C4-2B (cell line): Measurements from ENCODE around the gene RTN4.
"Not testable (repeated sequence)": the region's sequence is repeated elsewhere in the genome, so short reads cannot be mapped to it uniquely, and the experiment has no call there.

Experiments
- H3K27ac ChIP-seq: fragments of 450-650 bp; 2 replicates; pipeline ENCODE4 v1.5.1; 2017
- CTCF ChIP-seq: fragments of 450-650 bp; conservative IDR thresholded peaks from 2 replicates; pipeline ENCODE4 v1.5.1; 2017; ENCODE audit warnings: mild to moderate bottlenecking
- ZFX ChIP-seq: fragments of 450-650 bp; IDR thresholded peaks from 2 replicates; pipeline ENCODE4 v1.6.1; 2017

Gene RTN4

GRCh38 chr2:55084641-55085040 lies 34.4 kb upstream of the RTN4 start:
- no peak overlapping the region for H3K27ac ChIP-seq
- no peak for TF ChIP-seq CTCF
- TF ChIP-seq ZFX: no peak

GRCh38 chr2:55080204-55080738 lies 30.0 kb upstream of the RTN4 start:
- no peak overlapping the region for H3K27ac ChIP-seq
- no peak; the same call in 1 of the 2 replicates for TF ChIP-seq CTCF
- TF ChIP-seq ZFX: no peak

- TF ChIP-seq CTCF (no peak), ZFX (no peak)
- H3K27ac ChIP-seq: no peak overlapping the region
Observed at GRCh38 chr2:55078956-55079355, 28.7 kb upstream of the RTN4 start.

- no peak overlapping the region for H3K27ac ChIP-seq
Observed at GRCh38 chr2:55076721-55077120, 26.5 kb upstream of the RTN4 start.

GRCh38 chr2:55076019-55076418 lies 25.8 kb upstream of the RTN4 start:
- H3K27ac ChIP-seq: not testable (repeated sequence)

More at GRCh38 chr2:55076721-55077120, 26.5 kb upstream of the RTN4 start:
- TF ChIP-seq ZFX (no peak), CTCF (no peak)

- no peak for TF ChIP-seq ZFX
- TF ChIP-seq CTCF: no peak
- H3K27ac ChIP-seq: no peak overlapping the region
Observed at GRCh38 chr2:55073000-55073983, 23.0 kb upstream of the RTN4 start.

GRCh38 chr2:55063713-55064323 lies 13.6 kb upstream of the RTN4 start:
- H3K27ac ChIP-seq: no peak overlapping the region
- TF ChIP-seq CTCF (no peak), ZFX (no peak)
